Uterus (tissue), 4 donors: ENCODE results near the gene ST8SIA6. TPM values are rescaled to one million over a fixed set of nuclear protein-coding genes. Genes with fewer than 3 reads are reported as not detected.
"Not testable (repeated sequence)": the region's sequence is repeated elsewhere in the genome, so short reads cannot be mapped to it uniquely, and the experiment has no call there.

ENCODE experiments used
- DNase-seq, 2 donors: peaks; one replicate each; pipeline ENCODE4 v3.0.0-alpha.2; 2019 to 2020
- H3K27ac ChIP-seq, 2 donors: fragments of 200-600 bp; sonication (generic); 1 replicate in 1 of 2; 2 replicates in 1 of 2; pipeline ENCODE4 v1.5.1; 2016 to 2018
- H3K27me3 ChIP-seq, 2 donors: fragments of 200-600 bp; sonication (generic); one replicate each; pipeline ENCODE4 v1.5.1; 2018 to 2019; ENCODE audit warnings: control low read depth in 1 of 2
- H3K36me3 ChIP-seq, 2 donors: fragments of 200-600 bp; sonication (generic); one replicate each; pipeline ENCODE4 v1.5.1; 2019; ENCODE audit warnings: control low read depth in 1 of 2
- H3K4me1 ChIP-seq, 2 donors: fragments of 200-600 bp; sonication (generic); one replicate each; pipeline ENCODE4 v1.5.1; 2018 to 2019; ENCODE audit warnings: control low read depth in 1 of 2
- H3K4me3 ChIP-seq, 2 donors: fragments of 200-600 bp; sonication (generic); 1 replicate in 1 of 2; 2 replicates in 1 of 2; pipeline ENCODE4 v1.5.1; 2018 to 2019; ENCODE audit warnings: mild to moderate bottlenecking in 1 of 2
- H3K9me3 ChIP-seq, 2 donors: fragments of 200-600 bp; sonication (generic); one replicate each; pipeline ENCODE4 v1.5.1; 2019; ENCODE audit warnings: control low read depth in 1 of 2
- POLR2A ChIP-seq, 2 donors: fragments of 450-650 bp; IDR thresholded peaks; one replicate each; pipeline ENCODE4 v1.6.1; 2016; ENCODE audit warnings: antibody characterized with exemption in 2 of 2, mild to moderate bottlenecking in 1 of 2, moderate library complexity in 1 of 2
- intact Hi-C: fragments of 100-400 bp; cut with DNase I; formaldehyde crosslinking; loops from one replicate; pipeline ENCODE4 v1.15.1; 2023; ENCODE audit warnings: low total_unique reads
- total RNA-seq, 4 donors: library from RNA; depleted of rRNA in 3 of 4; stranded (reverse); fragments of >200 nt in 3 of 4; gene quantifications; one replicate each; pipeline versions ENCODE4 v1.1.0 to v1.2.4, GENCODE V29; 2014 to 2023
- TF ChIP-seq, protein P1 (sequence below), 4 experiments: fragments of 200-600 bp in 2 of 4; fragments of 450-650 bp in 2 of 4; sonication (generic) in 2 of 4; IDR thresholded peaks; one replicate each; pipeline ENCODE4 v1.5.1; 2016 to 2019; ENCODE audit warnings: antibody characterized with exemption in 4 of 4, mild to moderate bottlenecking in 2 of 4, moderate library complexity in 1 of 4
- donor health status: DM: yes; HTN: yes; CAD: no.

ST8SIA6 gene
- total RNA-seq, 4 donors from 2014 or later: 0.77 to 1.9 (median 1.1) TPM; not detected in 1

GRCh38 chr10:17438583-17438982 lies 15.8 kb downstream of the ST8SIA6 start:
- Histone ChIP-seq H3K27ac (no peak overlapping the region), H3K27me3 (peaks cover 0 to 11% of the 10 kb centered on the region in 2 donors), H3K4me1 (no peaks in the 10 kb centered on the region), H3K36me3 (no peaks in the 10 kb centered on the region), H3K4me3 (no peak overlapping the region), H3K9me3 (no peaks in the 10 kb centered on the region)
- intact Hi-C loops: no loop called here
- DNase-seq: no peak
- TF ChIP-seq, protein P1, sequence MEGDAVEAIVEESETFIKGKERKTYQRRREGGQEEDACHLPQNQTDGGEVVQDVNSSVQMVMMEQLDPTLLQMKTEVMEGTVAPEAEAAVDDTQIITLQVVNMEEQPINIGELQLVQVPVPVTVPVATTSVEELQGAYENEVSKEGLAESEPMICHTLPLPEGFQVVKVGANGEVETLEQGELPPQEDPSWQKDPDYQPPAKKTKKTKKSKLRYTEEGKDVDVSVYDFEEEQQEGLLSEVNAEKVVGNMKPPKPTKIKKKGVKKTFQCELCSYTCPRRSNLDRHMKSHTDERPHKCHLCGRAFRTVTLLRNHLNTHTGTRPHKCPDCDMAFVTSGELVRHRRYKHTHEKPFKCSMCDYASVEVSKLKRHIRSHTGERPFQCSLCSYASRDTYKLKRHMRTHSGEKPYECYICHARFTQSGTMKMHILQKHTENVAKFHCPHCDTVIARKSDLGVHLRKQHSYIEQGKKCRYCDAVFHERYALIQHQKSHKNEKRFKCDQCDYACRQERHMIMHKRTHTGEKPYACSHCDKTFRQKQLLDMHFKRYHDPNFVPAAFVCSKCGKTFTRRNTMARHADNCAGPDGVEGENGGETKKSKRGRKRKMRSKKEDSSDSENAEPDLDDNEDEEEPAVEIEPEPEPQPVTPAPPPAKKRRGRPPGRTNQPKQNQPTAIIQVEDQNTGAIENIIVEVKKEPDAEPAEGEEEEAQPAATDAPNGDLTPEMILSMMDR (IDR thresholded peaks at IDR 0.05): no peak
- TF ChIP-seq POLR2A (IDR thresholded peaks at IDR 0.05): no peak

DNA sequence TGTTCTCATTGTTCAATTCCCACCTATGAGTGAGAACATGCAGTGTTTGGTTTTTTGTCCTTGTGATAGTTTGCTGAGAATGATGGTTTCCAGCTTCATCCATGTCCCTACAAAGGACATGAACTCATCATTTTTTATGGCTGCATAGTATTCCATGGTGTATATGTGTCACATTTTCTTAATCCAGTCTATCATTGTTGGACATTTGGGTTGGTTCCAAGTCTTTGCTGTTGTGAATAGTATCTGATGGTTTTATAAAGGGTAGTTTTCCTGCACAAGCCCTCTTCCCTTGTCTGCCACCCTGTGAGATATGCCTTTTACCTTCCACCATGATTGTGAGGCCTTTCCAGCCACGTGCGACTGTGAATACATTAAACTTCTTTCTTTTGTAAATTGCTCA lies 17.8 kb downstream of the ST8SIA6 start:
- intact Hi-C loops, DNase-seq: not testable (repeated sequence)

DNA sequence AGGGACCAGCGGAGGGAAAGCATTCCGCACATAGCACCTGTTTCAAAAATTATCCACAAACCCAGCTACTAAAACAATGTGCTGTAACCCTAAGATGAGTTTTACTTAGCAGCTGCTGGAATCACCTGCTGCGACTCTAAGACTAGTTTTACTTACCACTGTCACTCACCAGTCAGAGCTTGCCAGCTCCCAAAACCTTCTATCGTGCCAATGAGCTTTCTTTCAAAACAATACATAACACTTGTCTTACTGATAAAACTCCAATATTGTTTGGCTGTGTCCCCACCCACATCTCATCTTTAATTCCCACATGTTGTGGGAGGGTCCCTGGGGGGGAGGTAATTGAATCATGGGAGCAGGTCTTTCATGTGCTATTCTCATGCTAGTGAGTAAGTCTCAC lies 18.4 kb downstream of the ST8SIA6 start:
- H3K36me3 ChIP-seq: no peaks in the 10 kb centered on the region
- no peak for TF ChIP-seq POLR2A (IDR thresholded peaks at IDR 0.05)
- TF ChIP-seq, protein P1 (IDR thresholded peaks at IDR 0.05): no peak
- no peak overlapping the region for H3K4me3 ChIP-seq
- no peak overlapping the region for H3K27ac ChIP-seq
- no peaks in the 10 kb centered on the region for H3K4me1 ChIP-seq
- H3K9me3 ChIP-seq: no peaks in the 10 kb centered on the region
- intact Hi-C loops: no loop called here
- DNase-seq: no peak
- H3K27me3 ChIP-seq: no peaks in the 10 kb centered on the region

More for the DNA sequence above, 17.8 kb downstream of the ST8SIA6 start:
- H3K36me3 ChIP-seq, H3K27ac ChIP-seq, H3K9me3 ChIP-seq, H3K4me3 ChIP-seq, H3K27me3 ChIP-seq, H3K4me1 ChIP-seq: not testable (repeated sequence)

GRCh38 chr10:17435187-17435586 lies 19.2 kb downstream of the ST8SIA6 start:
- intact Hi-C loops: no loop called here

GRCh38 chr10:17432723-17433122 lies 21.7 kb downstream of the ST8SIA6 start:
- Histone ChIP-seq H3K4me3 (no peak overlapping the region), H3K27ac (no peak overlapping the region), H3K4me1 (no peaks in the 10 kb centered on the region), H3K36me3 (no peaks in the 10 kb centered on the region), H3K9me3 (no peaks in the 10 kb centered on the region), H3K27me3 (no peaks in the 10 kb centered on the region)
- TF ChIP-seq, protein P1 (IDR thresholded peaks at IDR 0.05): no peak
- no peak for TF ChIP-seq POLR2A (IDR thresholded peaks at IDR 0.05)
- intact Hi-C loops: no loop called here
- DNase-seq: no peak

More at GRCh38 chr10:17435187-17435586, 19.2 kb downstream of the ST8SIA6 start:
- H3K9me3 ChIP-seq: no peaks in the 10 kb centered on the region
- no peaks in the 10 kb centered on the region for H3K4me1 ChIP-seq
- no peak for DNase-seq
- H3K27ac ChIP-seq: no peak overlapping the region
- no peak overlapping the region for H3K4me3 ChIP-seq
- no peaks in the 10 kb centered on the region for H3K27me3 ChIP-seq
- TF ChIP-seq POLR2A (IDR thresholded peaks at IDR 0.05): no peak
- no peaks in the 10 kb centered on the region for H3K36me3 ChIP-seq

DNA sequence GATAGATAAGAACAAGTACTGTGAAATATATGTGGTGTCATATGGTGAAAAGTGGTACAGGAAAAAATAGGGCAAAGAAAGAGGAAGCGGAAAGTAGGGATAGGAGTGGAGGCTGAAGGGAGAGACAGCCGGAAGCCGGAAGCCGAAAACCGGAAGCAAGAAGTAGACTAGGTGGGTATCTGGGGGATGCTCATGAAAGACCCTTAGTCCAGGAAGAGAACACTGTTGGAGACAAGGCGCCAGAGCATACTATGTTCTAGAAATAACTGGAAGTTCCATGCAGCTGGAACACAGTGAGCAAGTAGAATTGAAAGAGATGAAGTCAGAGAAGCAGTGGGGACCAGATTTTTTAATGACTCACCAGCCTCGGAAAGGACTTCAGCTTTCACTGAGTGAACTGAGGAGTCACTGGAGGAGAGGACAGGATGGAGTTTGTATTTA lies 22.5 kb downstream of the ST8SIA6 start:
- no peak for DNase-seq
- intact Hi-C loops: no loop called here
- Histone ChIP-seq H3K27ac (no peak overlapping the region), H3K36me3 (no peaks in the 10 kb centered on the region), H3K9me3 (no peaks in the 10 kb centered on the region), H3K4me3 (no peak overlapping the region), H3K27me3 (no peaks in the 10 kb centered on the region), H3K4me1 (no peaks in the 10 kb centered on the region)
- TF ChIP-seq, protein P1 (IDR thresholded peaks at IDR 0.05): no peak
- no peak for TF ChIP-seq POLR2A (IDR thresholded peaks at IDR 0.05)
